HG02943 (cell line): ENCODE results near the gene CTSH.
"Not testable (repeated sequence)": the region's sequence is repeated elsewhere in the genome, so short reads cannot be mapped to it uniquely, and the experiment has no call there.

Source experiments
- ATAC-seq: cut with Tn5 transposase; IDR thresholded peaks from one replicate; pipeline ENCODE4 v1.9.1; 2021; ENCODE audit warnings: mild to moderate bottlenecking, low read depth, moderate library complexity; ENCODE audit not compliant: unreplicated experiment

Gene CTSH

GRCh38 chr15:78898540-78898939 lies 46.3 kb downstream of the CTSH start:
- ATAC-seq, result no peak

- no peak for ATAC-seq
Measured at GRCh38 chr15:78895471-78895870, 49.4 kb downstream of the CTSH start.

- ATAC-seq, result no peak
Measured at GRCh38 chr15:78893538-78893937, 51.3 kb downstream of the CTSH start.

GRCh38 chr15:78889000-78889399 lies 55.8 kb downstream of the CTSH start:
- no peak for ATAC-seq

- no peak for ATAC-seq
Measured at GRCh38 chr15:78881681-78882080, 63.2 kb downstream of the CTSH start.

- ATAC-seq, result no peak
Measured at GRCh38 chr15:78880813-78881212, 64.0 kb downstream of the CTSH start.

- no peak for ATAC-seq
Measured at GRCh38 chr15:78880242-78880533, 64.7 kb downstream of the CTSH start.

- no peak for ATAC-seq
Measured at GRCh38 chr15:78879517-78880241, 65.2 kb downstream of the CTSH start.

- no peak for ATAC-seq
Measured at GRCh38 chr15:78878356-78878755, 66.5 kb downstream of the CTSH start.

GRCh38 chr15:78876954-78877353 lies 67.9 kb downstream of the CTSH start:
- not testable (repeated sequence) for ATAC-seq

- no peak for ATAC-seq
Measured at GRCh38 chr15:78875107-78875914, 69.5 kb downstream of the CTSH start.

GRCh38 chr15:78873793-78874765 lies 70.8 kb downstream of the CTSH start:
- ATAC-seq, result no peak

GRCh38 chr15:78872972-78873792 lies 71.7 kb downstream of the CTSH start:
- peak; percentile 65 for ATAC-seq

- peak; percentile 58 for ATAC-seq
Measured at GRCh38 chr15:78872155-78872971, 72.5 kb downstream of the CTSH start, which contains the start of gene MORF4L1. TSS of gene MORF4L1 (plus strand) at chr15:78872890. CDS start at chr15:78873018, 128 bp downstream.

GRCh38 chr15:78871483-78872127 lies 73.2 kb downstream of the CTSH start:
- not testable (repeated sequence) for ATAC-seq
